Neural cell (in vitro differentiated cells): ENCODE measurements around the gene CYB5R3. TPM values are rescaled to one million over a fixed set of nuclear protein-coding genes. Genes with fewer than 3 reads are reported as not detected.

Source experiments
- H2AFZ ChIP-seq: fragments of 200-600, 300-800 bp; sonication (generic), shearing (Covaris generic); 2 replicates; pipeline ENCODE4 v1.6.0; 2014; ENCODE audit warnings: low read depth, mild to moderate bottlenecking, antibody characterized with exemption, low read length, moderate library complexity
- H3F3A ChIP-seq: fragments of 200-600 bp; shearing (Covaris generic); 2 replicates; pipeline ENCODE4 v1.6.1; 2016; ENCODE audit warnings: mild to moderate bottlenecking, moderate library complexity, mixed read lengths, antibody characterized with exemption, low read length; ENCODE audit not compliant: insufficient read depth, poor library complexity, severe bottlenecking
- H3K27ac ChIP-seq: fragments of 200-600, 300-800 bp; sonication (generic), shearing (Covaris generic); 2 replicates; pipeline ENCODE4 v1.5.1; 2014; ENCODE audit warnings: mild to moderate bottlenecking, low read length, moderate library complexity
- H3K27me3 ChIP-seq: fragments of 300-800, 200-600 bp; sonication (generic), shearing (Covaris generic); 2 replicates; pipeline ENCODE4 v1.6.0; 2014; ENCODE audit warnings: mild to moderate bottlenecking, low read depth, low read length, moderate library complexity; ENCODE audit not compliant: insufficient read depth
- H3K36me3 ChIP-seq: fragments of 300-800, 200-600 bp; sonication (generic), shearing (Covaris generic); 2 replicates; pipeline ENCODE4 v1.5.1; 2014; ENCODE audit warnings: mild to moderate bottlenecking, antibody characterized with exemption, low read length, moderate library complexity; ENCODE audit not compliant: insufficient read depth
- H3K4me2 ChIP-seq: fragments of 300-800, 200-600 bp; sonication (generic), shearing (Covaris generic); 2 replicates; pipeline ENCODE4 v1.6.0; 2014; ENCODE audit warnings: mild to moderate bottlenecking, low read length
- H3K4me3 ChIP-seq: fragments of 300-800, 200-600 bp; sonication (generic), shearing (Covaris generic); 2 replicates; pipeline ENCODE4 v1.5.1; 2014; ENCODE audit warnings: mild to moderate bottlenecking, low read length, moderate library complexity
- H3K79me2 ChIP-seq: fragments of 200-600 bp; shearing (Covaris generic); replicated peaks from 2 replicates; pipeline ENCODE4 v1.6.0; 2014; ENCODE audit warnings: mild to moderate bottlenecking, low read length, moderate library complexity; ENCODE audit not compliant: insufficient read depth
- H3K9ac ChIP-seq: fragments of 300-800, 200-600 bp; sonication (generic), shearing (Covaris generic); 2 replicates; pipeline ENCODE4 v1.6.1; 2016; ENCODE audit warnings: mild to moderate bottlenecking, low read length, mixed read lengths
- H3K9me2 ChIP-seq: fragments of 200-600 bp; shearing (Covaris generic); 2 replicates; pipeline ENCODE4 v1.6.1; 2016; ENCODE audit warnings: mild to moderate bottlenecking, low read length, mixed read lengths; ENCODE audit not compliant: insufficient read depth
- H3K9me3 ChIP-seq: fragments of 200-600, 300-800 bp; sonication (generic), shearing (Covaris generic); 2 replicates; pipeline ENCODE4 v1.6.1; 2016; ENCODE audit warnings: mild to moderate bottlenecking, mixed run types, low read length, moderate library complexity, mixed read lengths
- H4K20me1 ChIP-seq: fragments of 200-600 bp; shearing (Covaris generic); 2 replicates; pipeline ENCODE4 v1.6.1; 2016; ENCODE audit warnings: mild to moderate bottlenecking, mixed run types; ENCODE audit not compliant: insufficient read depth
- EP300 ChIP-seq: fragments of 450-650 bp; conservative IDR thresholded peaks from 2 replicates; pipeline ENCODE4 v1.6.1; 2014; ENCODE audit warnings: antibody characterized with exemption, mild to moderate bottlenecking, moderate library complexity; ENCODE audit not compliant: poor library complexity, severe bottlenecking
- EZH2 ChIP-seq: fragments of 200-600, 300-800 bp; shearing (Covaris generic), sonication (generic); IDR thresholded peaks from 2 replicates; pipeline ENCODE4 v1.6.1; 2014; ENCODE audit warnings: antibody characterized with exemption, low read length, borderline replicate concordance, mild to moderate bottlenecking; ENCODE audit not compliant: insufficient read depth, poor library complexity, severe bottlenecking
- MXI1 ChIP-seq: fragments of 450-650 bp; conservative IDR thresholded peaks from 2 replicates; pipeline ENCODE4 v1.6.1; 2014; ENCODE audit warnings: antibody characterized with exemption, mild to moderate bottlenecking; ENCODE audit not compliant: poor library complexity, severe bottlenecking
- POLR2AphosphoS5 ChIP-seq: IDR thresholded peaks from 2 replicates; pipeline ENCODE4 v1.6.1; 2012
- RAD21 ChIP-seq: fragments of 450-650 bp; conservative IDR thresholded peaks from 2 replicates; pipeline ENCODE4 v1.6.1; 2014; ENCODE audit warnings: antibody characterized with exemption, mild to moderate bottlenecking, moderate library complexity
- SMC3 ChIP-seq: fragments of 450-650 bp; conservative IDR thresholded peaks from 2 replicates; pipeline ENCODE4 v1.6.1; 2014; ENCODE audit warnings: antibody characterized with exemption, mild to moderate bottlenecking, moderate library complexity; ENCODE audit not compliant: poor library complexity
- TAF1 ChIP-seq: IDR thresholded peaks from 2 replicates; pipeline ENCODE4 v1.6.1; 2012; ENCODE audit warnings: low read depth
- polyA plus RNA-seq: library from polyadenylated mRNA; depleted of rRNA; stranded (reverse); fragments of >200 nt; gene quantifications from 2 replicates; pipeline ENCODE4 v1.2.3, GENCODE V29; 2014
- TF ChIP-seq, protein P1 (sequence below): fragments of 450-650 bp; IDR thresholded peaks from 2 replicates; pipeline ENCODE4 v1.5.1; 2014; ENCODE audit warnings: antibody characterized with exemption, mild to moderate bottlenecking, moderate library complexity; ENCODE audit not compliant: poor library complexity, severe bottlenecking
- TF ChIP-seq, protein P2 (sequence below): IDR thresholded peaks from 2 replicates; pipeline ENCODE4 v1.6.1; 2012; ENCODE audit warnings: borderline replicate concordance

Gene CYB5R3
- polyA plus RNA-seq, 1 donor from 2014 or later = 20.2 TPM

DNA sequence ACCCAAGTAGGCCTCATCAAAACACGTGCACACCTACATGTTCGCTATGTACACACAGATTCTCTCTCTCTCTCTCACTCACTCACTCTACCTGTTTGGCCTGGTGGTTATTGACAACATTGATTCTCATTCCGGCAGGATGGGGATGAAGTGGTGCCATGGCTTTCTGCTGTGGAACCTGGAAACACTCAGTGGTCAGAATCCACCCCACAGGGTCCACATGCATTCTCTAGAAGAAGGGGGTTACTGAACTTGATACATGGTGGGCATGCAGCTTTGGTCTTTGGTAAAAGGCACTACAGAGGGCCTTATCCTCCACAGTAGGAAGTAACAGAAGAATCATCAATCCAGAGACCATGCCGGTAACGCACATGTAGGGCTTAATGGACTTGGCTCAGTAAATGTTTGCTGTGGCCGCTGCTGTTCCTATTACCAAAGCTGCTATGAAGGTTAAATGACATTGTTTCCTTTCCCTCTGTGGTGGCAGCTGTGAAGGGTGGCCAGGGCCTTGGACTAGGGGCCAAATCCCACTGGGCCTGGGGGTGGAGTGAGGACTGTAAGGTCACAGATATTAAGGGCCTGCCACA, 47.2 kb downstream of the CYB5R3 start:
- Histone ChIP-seq H3K9me2 (no peaks in the 10 kb centered on the region), H3K9me3 (no peaks in the 10 kb centered on the region), H3K4me3 (no peak overlapping the region), H3K79me2 (peaks cover 41% of the 10 kb centered on the region), H3F3A (no peaks in the 10 kb centered on the region), H4K20me1 (no peaks in the 10 kb centered on the region), H3K27me3 (no peaks in the 10 kb centered on the region), H2AFZ (no peak overlapping the region), H3K4me2 (no peak overlapping the region), H3K36me3 (no peaks in the 10 kb centered on the region), H3K9ac (no peak overlapping the region), H3K27ac (no peak overlapping the region)
- no peak for TF ChIP-seq RAD21

DNA sequence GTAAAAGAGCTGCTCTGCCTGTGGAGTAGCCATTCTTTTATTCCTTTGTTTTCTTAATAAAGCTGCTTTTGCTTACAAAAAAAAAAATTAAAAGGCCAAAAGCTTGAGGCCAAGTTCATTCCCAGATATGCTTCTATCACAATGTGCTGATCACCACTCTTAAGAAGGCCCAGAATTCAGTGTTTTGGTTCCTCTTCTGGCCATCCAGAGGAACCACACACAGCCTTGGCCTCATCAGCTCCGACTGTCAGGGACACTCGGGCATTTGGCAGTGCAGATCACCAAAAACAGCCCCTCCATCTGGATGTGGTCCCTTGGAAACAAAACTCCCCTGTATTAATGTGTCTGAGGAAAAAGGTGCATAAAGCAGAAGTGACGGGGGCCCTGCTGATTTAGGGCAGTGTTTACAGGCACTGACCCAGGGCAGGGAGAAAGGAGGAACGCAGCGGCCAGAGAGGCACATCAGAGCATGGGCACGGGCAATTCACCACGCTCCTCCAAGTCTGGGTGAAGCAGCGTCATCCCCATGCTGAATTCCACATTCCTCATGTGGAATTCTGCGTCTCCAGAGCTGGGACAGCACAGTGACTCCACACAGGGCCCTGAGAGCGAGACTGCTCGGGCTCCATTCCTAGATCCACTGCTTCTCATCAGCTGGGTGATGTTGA, 52.2 kb downstream of the CYB5R3 start:
- Histone ChIP-seq H3K27me3 (no peaks in the 10 kb centered on the region), H3K27ac (no peak overlapping the region), H3K9me2 (no peaks in the 10 kb centered on the region), H3K4me2 (no peak overlapping the region), H4K20me1 (no peaks in the 10 kb centered on the region), H3K9ac (no peak overlapping the region), H3K36me3 (peaks cover under 1% of the 10 kb centered on the region), H3F3A (no peaks in the 10 kb centered on the region), H3K9me3 (no peaks in the 10 kb centered on the region), H3K4me3 (no peak overlapping the region), H2AFZ (no peak overlapping the region), H3K79me2 (peaks cover 9% of the 10 kb centered on the region)
- TF ChIP-seq TAF1 (no peak), MXI1 (no peak), EP300 (no peak), RAD21 (no peak), SMC3 (no peak), EZH2 (no peak), POLR2AphosphoS5 (no peak)
- TF ChIP-seq, protein P1, sequence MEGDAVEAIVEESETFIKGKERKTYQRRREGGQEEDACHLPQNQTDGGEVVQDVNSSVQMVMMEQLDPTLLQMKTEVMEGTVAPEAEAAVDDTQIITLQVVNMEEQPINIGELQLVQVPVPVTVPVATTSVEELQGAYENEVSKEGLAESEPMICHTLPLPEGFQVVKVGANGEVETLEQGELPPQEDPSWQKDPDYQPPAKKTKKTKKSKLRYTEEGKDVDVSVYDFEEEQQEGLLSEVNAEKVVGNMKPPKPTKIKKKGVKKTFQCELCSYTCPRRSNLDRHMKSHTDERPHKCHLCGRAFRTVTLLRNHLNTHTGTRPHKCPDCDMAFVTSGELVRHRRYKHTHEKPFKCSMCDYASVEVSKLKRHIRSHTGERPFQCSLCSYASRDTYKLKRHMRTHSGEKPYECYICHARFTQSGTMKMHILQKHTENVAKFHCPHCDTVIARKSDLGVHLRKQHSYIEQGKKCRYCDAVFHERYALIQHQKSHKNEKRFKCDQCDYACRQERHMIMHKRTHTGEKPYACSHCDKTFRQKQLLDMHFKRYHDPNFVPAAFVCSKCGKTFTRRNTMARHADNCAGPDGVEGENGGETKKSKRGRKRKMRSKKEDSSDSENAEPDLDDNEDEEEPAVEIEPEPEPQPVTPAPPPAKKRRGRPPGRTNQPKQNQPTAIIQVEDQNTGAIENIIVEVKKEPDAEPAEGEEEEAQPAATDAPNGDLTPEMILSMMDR = no peak
- TF ChIP-seq, protein P2, sequence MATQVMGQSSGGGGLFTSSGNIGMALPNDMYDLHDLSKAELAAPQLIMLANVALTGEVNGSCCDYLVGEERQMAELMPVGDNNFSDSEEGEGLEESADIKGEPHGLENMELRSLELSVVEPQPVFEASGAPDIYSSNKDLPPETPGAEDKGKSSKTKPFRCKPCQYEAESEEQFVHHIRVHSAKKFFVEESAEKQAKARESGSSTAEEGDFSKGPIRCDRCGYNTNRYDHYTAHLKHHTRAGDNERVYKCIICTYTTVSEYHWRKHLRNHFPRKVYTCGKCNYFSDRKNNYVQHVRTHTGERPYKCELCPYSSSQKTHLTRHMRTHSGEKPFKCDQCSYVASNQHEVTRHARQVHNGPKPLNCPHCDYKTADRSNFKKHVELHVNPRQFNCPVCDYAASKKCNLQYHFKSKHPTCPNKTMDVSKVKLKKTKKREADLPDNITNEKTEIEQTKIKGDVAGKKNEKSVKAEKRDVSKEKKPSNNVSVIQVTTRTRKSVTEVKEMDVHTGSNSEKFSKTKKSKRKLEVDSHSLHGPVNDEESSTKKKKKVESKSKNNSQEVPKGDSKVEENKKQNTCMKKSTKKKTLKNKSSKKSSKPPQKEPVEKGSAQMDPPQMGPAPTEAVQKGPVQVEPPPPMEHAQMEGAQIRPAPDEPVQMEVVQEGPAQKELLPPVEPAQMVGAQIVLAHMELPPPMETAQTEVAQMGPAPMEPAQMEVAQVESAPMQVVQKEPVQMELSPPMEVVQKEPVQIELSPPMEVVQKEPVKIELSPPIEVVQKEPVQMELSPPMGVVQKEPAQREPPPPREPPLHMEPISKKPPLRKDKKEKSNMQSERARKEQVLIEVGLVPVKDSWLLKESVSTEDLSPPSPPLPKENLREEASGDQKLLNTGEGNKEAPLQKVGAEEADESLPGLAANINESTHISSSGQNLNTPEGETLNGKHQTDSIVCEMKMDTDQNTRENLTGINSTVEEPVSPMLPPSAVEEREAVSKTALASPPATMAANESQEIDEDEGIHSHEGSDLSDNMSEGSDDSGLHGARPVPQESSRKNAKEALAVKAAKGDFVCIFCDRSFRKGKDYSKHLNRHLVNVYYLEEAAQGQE = no peak
